Measurements from ENCODE around the gene TACO1.

TACO1 gene

GRCh38 chr17:63601439-63602371 is 1.0 kb downstream of the TACO1 start:
- DNase-seq: no peak

GRCh38 chr17:63609816-63610573 is 9.3 kb downstream of the TACO1 start:
- DNase-seq: peak; percentile 21

- no peak for DNase-seq
Observed at GRCh38 chr17:63610854-63611253, 10.2 kb downstream of the TACO1 start.

- DNase-seq: no peak
Observed at GRCh38 chr17:63611354-63611753, 10.7 kb downstream of the TACO1 start.

GRCh38 chr17:63613663-63614062 is 13.0 kb downstream of the TACO1 start:
- DNase-seq: no peak

- DNase-seq: no peak
Observed at GRCh38 chr17:63621229-63621683, 20.6 kb downstream of the TACO1 start.

GRCh38 chr17:63621684-63622573 is 21.2 kb downstream of the TACO1 start, which contains the start of gene MAP3K3:
Gene MAP3K3, plus strand, starts transcription at chr17:63622417. Its CDS starts 343 bp downstream, at chr17:63622760.
- peak; percentile 97 for DNase-seq

- DNase-seq: peak; percentile 63
Observed at GRCh38 chr17:63622574-63623390, 22.1 kb downstream of the TACO1 start.

- DNase-seq: no peak
Observed at GRCh38 chr17:63623786-63624530, 23.3 kb downstream of the TACO1 start.

GRCh38 chr17:63624531-63624880 is 23.8 kb downstream of the TACO1 start:
- DNase-seq: no peak

GRCh38 chr17:63626551-63627180 is 26.0 kb downstream of the TACO1 start:
- DNase-seq: no peak

GRCh38 chr17:63629627-63630026 is 28.9 kb downstream of the TACO1 start:
- no peak for DNase-seq

- DNase-seq: no peak
Observed at GRCh38 chr17:63631062-63631461, 30.4 kb downstream of the TACO1 start.

- no peak for DNase-seq
Observed at GRCh38 chr17:63631626-63632025, 30.9 kb downstream of the TACO1 start.

- no peak for DNase-seq
Observed at GRCh38 chr17:63633742-63634141, 33.0 kb downstream of the TACO1 start.

- no peak for DNase-seq
Observed at GRCh38 chr17:63634163-63634562, 33.5 kb downstream of the TACO1 start.

- no peak for DNase-seq
Observed at GRCh38 chr17:63634816-63635215, 34.1 kb downstream of the TACO1 start.

GRCh38 chr17:63635290-63635689 is 34.6 kb downstream of the TACO1 start:
- no peak for DNase-seq

- DNase-seq: no peak
Observed at GRCh38 chr17:63635787-63636186, 35.1 kb downstream of the TACO1 start.

- DNase-seq: no peak
Observed at GRCh38 chr17:63639125-63639524, 38.4 kb downstream of the TACO1 start.

GRCh38 chr17:63640038-63640437 is 39.3 kb downstream of the TACO1 start:
- DNase-seq: no peak

All from CD4-positive, alpha-beta T cell treated with Interleukin-17A for 4 hours (primary cell).